NCI-H774 (cell line): Measurements from ENCODE around the gene ETS1.

Experiments
- DNase-seq: peaks from one replicate; lab custom pipeline; 2025; lab: John Stamatoyannopoulos, UW

ETS1 gene

DNA sequence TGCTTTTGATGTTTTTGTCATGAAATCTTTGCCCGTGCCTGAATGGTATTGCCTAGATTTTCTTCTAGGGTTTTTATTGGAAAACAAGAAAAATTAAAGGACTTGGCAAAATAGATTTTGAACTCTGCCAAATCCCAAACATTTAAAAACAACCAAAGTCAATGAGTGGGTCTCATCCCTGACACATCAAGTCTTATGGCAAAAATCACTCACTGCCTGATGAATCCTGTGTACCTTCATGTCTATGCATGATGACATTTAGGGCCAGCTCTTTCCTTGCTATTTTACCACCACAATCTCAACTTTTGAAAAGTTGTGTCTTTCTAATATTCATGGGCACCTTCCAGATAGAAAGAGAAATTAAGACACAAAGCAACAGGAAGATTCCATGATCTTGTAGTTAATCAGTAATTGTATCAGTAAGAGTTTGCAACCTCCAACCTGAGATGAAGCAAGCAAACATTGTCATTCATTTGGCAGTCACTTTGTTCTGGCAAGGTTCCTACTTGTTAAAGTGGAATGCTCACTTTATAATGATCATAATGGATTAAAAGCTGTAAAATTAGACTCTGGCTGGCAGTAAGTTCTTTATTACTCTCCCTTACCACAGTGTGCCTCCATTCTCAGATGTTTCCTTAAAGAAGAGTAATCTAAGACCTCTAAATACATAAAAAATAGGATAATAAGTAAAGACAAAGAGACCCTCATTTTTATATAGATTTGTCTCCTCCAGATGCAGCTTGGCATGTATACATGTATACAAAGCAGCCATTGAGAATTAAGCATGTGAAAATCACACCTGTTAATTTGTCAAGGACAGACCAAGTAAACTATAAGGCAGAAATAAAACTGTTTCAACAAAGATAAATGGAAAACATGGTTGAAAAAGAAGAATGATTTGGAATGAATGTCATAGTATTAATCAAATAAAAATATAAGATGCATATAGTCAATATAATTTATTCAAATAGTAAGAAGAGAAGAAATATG lies 51.6 kb downstream of the ETS1 start:
- DNase-seq = no peak

GRCh38 chr11:128533472-128533871 lies 53.9 kb downstream of the ETS1 start:
- DNase-seq = no peak

- no peak for DNase-seq
These were observed 54.7 kb downstream of the ETS1 start for GRCh38 chr11:128532572-128533091.

DNA sequence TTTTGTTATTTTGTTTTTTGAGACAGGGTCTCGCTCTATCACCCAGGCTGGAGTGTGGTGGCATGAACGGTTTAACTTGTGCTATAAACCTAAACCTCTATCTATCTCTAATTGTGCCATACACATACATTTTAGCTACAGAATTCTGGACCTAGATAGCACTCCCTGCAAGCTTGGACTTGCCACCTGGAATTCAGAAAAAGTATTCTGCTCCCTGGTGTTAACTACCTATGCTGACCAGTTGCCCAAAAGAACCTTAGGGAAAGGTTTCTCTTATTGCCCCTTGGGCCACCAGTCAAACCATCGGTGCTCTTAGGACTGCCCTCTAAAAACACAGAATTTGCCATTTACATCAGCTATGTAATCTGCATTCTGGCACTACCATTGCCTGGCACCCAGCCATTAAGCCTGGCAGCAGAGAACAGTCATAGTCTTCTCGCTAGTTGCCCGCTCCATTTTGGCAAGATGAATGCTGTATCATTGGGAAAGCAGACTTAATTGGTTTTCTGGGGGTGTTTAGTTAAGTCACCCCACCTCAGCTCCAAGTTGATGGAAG lies 55.3 kb downstream of the ETS1 start:
- DNase-seq = no peak

DNA sequence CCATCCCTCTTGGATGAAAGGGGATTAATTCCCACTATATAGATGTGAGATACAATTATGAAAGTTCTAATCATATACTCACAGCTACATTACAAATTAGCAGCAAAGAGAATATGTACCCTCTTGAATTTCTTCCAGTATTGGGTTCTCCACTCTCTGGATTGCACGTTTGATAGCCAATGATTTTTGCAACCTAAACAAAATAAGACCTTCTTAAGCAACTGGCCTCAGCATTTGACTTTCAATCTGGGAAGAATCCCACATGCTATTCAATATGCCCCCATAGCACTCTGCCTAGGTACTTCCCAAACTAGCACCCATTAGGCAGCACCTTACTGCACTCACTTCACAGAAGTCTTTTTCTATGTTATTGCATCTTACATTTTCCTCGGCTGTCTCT lies 55.8 kb downstream of the ETS1 start:
- no peak for DNase-seq

DNA sequence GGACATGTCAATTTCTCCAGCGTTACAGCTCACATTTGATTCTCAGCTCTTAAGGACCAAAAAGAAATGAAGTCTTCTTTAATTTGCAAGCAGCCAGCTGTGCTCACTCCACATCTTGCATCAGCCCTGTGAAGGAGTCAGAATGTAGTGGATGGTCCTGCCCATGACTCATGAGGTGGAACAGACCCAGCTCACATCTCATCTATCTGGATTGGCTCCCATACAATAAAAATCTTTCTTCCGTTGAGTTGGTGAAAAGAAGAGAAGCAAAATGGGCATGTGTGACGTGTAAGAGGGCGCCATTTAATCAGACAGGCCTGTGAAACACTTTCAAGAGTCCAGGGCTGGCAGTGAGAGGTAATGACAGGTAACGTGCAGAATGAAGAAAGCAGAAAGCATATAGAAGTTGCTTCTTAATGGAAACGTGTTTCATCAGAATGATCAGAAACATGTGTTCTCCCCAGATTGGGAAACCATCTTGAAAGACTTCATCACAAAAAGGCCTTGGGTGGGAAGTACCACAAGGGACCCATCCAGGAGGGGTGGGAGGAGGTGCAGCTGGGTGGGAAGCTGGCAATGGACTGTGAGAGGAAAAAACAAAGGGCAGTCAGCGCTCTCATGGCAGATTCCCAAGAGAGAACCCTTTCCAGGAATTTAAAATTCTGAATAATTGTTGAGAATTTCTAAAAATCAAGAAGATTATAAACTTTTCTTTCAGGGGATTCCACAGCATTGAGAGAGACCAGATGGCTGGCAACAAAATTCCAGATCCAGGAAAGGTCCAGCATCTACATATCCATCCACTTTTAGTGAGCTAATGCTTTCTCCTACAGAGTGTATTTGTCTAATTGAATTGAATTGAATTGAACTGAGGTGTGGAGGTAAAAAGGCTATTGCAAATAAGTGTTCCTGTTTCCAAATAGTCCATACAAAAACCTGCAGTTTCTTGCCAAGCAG lies 57.0 kb downstream of the ETS1 start:
- no peak for DNase-seq

DNA sequence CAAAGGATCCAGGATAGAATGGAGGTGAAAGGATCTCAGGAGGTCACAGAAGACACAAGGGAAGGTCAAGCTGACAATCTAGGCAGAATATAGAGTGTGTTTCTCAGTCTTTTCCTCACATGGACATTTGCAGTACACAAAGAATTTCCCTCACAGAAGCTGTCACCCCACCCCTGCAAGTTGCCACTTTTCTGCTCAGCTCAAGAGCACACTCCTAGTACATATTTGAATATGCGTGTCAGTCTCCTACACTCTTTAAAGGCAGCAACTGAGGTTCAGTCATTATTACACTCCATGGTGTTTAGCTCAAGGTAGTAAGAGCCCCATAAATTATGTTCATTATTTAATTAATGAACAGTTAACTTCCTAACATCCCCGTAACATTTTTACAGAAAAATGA lies 59.1 kb downstream of the ETS1 start:
- DNase-seq = no peak

- no peak for DNase-seq
These were observed 60.3 kb downstream of the ETS1 start for GRCh38 chr11:128527046-128527445.

GRCh38 chr11:128525411-128526243 lies 61.7 kb downstream of the ETS1 start:
- no peak for DNase-seq

GRCh38 chr11:128524172-128524571 lies 63.2 kb downstream of the ETS1 start:
- no peak for DNase-seq

DNA sequence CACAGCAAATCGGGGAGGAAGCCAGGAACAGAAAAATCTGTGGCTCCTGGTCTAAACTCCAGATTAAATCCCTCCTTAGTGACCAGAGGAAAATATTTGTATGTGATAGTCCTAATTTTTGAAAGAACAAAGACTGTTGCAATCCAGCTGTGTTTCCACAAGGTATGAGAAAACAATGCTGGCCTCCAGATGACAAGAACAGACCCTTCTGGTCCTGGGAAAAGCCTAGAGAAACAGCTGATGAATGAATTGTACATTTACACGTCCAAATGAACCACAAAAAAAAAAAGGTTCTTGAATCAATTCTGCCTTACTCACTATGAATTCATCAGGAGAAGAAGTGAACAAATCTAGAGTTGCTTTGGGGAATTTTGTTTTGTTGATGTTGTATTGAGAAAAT lies 63.7 kb downstream of the ETS1 start:
- no peak for DNase-seq

DNA sequence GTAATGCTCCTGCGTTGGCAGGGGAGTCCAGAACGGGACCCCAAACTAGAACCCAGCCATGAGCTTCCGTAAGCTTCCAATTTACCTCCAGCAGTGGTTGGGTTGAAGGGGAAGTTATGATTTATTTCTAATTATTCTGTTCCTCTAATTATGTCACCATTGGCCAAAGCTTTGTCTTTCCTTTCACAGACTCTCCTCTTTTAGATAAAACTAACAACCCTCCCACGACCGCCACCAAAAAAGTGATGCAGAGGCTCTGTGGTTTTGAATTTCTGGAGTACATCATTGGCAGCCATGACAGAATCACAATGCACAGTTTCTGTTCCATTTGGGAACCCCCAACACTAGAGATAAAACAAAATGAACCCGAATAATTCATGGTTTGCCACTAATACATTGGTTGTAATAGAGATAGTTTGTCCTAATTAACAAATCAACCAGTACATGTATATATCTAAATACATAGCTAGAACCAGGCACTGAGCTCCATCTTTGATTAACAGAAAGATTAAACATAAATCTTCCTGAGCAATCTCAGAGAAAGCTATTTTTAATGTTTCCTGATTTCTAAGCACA lies 64.3 kb downstream of the ETS1 start:
- DNase-seq = no peak

GRCh38 chr11:128522055-128522942 lies 65.1 kb downstream of the ETS1 start:
- DNase-seq = peak; percentile 94

DNA sequence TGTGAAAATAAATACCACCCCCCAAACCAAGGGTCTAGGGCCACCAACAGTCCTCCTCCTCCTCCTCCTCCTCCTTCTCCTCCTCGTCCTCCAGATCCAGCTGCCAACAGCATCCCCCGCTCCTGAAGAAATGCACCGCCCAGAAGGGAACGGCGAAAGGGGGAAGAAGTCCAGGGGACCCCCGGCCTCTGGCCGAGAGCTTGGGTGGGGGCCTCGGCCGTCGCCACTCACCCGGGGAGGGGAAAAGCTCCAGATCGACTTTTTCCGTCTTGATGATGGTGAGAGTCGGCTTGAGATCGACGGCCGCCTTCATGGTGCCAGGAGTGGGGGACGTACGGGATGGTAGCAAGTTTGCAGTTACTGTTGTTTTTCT lies 65.7 kb downstream of the ETS1 start:
- DNase-seq = no peak

- no peak for DNase-seq
These were observed 66.3 kb downstream of the ETS1 start for GRCh38 chr11:128520888-128521681.

GRCh38 chr11:128520206-128520887 lies 67.0 kb downstream of the ETS1 start:
- no peak for DNase-seq

- no peak for DNase-seq
These were observed 68.0 kb downstream of the ETS1 start for GRCh38 chr11:128519338-128519737.

DNA sequence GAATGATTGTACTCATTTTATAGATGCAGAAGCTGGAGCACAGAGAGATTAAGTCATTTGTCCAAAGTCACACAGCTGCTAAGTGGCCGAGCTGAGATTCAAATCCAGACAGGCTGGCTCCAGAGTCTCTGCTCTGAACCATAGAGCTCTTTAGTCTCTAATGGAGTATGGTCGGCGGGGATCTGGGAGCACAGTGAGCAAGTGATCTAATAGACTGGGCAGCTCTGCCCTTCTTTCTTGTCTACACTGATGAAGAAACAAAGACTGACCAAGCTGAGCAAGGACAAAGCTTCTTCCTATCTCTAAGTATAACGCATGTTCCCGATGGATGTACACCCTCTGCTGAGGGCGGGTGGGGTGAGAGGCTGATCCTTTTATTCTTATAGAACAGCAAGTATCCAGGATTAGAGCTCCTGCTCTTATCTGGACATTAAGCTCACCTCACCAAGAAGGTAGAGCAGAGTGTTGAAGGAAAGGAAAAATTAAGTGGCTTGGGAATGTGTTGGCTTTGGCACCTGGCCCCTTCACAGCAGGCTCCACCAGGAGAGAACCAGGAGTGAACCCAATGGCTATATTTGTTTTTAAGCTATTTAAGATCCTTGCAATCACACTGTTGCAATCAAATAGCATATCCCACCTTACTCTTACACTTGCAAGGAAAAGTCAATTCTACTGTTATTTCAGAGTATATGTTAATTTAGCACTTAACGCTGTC lies 68.7 kb downstream of the ETS1 start:
- no peak for DNase-seq
